Islet of Langerhans (tissue), 1 donor: ENCODE results near the gene NINJ2.
"Not testable (repeated sequence)": the region's sequence is repeated elsewhere in the genome, so short reads cannot be mapped to it uniquely, and the experiment has no call there.

Source experiments
- FAIRE-seq: peaks from one replicate; lab custom pipeline; 2011; peaks lifted over from hg19 to GRCh38; lab: Jason Lieb, UNC

The NINJ2 gene, protein sequence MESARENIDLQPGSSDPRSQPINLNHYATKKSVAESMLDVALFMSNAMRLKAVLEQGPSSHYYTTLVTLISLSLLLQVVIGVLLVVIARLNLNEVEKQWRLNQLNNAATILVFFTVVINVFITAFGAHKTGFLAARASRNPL

DNA sequence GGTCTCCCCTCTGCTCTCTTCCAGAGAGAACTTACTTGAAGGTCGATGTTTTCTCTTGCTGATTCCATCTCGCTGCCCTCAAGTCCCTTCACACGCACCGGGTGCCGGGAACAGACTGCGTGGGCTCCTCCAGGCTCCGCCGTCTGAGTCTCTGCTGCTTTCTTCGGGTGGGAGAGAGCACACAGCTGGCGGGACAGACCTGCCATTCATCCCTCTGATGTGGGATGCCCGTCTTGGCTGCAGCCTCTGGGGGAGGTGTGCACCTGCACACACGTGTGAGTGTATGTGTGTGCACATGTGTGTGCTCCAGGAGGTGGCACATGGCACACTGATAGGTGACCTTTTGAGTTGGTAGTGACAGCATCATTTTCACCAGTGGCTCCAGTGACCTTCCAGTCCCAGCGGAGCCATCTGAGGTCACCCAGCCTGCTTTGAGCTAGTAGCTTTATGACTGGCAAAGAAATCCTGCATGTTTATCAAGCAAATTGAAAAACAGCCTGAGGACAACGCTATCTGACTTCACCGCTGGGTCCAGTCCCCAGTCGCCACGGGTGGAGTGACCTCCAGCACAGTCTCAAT lies at the start of gene NINJ2:
TSS of gene NINJ2 (minus strand) at position 153 of the 579 bp plus-strand sequence. CDS start at position 68, 85 bp downstream.
- FAIRE-seq: no peak

GRCh38 chr12:712172-712863 lies 49.1 kb upstream of the NINJ2 start:
- FAIRE-seq: no peak

DNA sequence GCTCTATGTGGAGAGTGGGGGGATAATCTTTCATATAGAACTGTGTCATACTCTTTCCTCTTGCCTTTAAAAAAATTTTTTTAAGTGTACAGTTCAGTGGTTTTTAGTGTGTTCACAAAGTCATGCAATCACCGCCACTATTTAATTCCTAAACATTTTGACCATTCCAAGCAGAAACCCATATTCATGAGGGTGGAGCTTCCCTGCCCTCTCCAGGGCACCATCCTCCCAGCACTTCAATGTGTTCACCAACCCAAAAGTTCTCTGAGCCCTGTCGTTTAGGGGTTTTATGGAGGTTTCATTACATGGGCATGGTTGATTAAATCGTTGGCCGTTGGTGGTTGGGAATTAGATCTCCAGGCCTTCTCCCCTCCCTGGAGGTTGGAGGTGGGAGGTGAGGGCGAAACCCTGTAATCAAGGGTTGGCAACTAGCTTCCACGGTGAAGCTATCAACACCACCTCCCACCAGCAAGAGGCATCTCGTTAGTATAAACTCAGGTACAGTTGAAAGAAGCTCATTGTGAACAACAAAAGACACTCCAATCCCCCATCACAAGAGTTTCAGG lies 46.3 kb upstream of the NINJ2 start:
- FAIRE-seq: no peak

- not testable (repeated sequence) for FAIRE-seq
Observed at GRCh38 chr12:708084-708483, 44.8 kb upstream of the NINJ2 start.

GRCh38 chr12:704516-705242 lies 41.4 kb upstream of the NINJ2 start:
- no peak for FAIRE-seq

GRCh38 chr12:701896-702539 lies 38.8 kb upstream of the NINJ2 start:
- FAIRE-seq: no peak

- no peak for FAIRE-seq
Observed at GRCh38 chr12:700016-700415, 36.8 kb upstream of the NINJ2 start.

DNA sequence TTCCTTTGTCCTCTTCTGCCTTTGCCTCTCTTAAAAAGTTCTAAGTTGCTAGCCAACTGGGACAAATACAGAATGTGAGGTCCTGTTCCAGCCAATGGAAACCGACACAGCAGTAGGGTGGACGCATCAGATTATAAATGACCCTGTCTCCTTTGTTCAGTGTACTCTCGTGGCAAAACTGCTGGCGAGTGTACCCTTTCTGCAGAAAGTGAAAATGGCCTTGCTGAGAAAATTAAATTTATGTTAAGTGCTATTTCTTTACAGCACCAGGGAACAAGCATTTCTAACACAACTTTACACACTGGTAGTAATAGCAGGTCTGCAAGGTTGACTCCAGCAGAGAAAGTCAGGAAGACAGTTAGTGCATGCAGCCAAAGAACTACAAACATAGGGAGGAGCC lies 35.0 kb upstream of the NINJ2 start:
- FAIRE-seq: not testable (repeated sequence)

DNA sequence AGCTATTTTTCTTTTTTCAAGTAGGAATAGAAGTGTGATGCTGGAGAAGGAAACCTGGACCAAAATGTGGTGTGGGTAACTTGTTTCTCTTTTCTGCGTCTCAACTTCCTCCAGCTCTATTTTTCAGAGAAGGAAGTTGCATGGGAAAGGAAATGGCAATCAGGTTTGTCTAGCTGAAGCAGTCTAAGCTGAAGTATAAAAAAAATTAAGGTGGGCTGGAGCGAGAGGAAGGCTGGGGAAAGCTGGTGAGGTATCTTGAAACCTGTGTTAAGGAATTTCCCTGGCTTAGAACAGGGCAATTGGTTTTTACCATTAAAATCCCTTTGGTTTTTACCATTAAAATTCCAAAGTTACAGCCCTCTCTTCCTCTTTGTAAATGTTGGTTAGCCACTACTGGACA lies 34.2 kb upstream of the NINJ2 start:
- FAIRE-seq: no peak

DNA sequence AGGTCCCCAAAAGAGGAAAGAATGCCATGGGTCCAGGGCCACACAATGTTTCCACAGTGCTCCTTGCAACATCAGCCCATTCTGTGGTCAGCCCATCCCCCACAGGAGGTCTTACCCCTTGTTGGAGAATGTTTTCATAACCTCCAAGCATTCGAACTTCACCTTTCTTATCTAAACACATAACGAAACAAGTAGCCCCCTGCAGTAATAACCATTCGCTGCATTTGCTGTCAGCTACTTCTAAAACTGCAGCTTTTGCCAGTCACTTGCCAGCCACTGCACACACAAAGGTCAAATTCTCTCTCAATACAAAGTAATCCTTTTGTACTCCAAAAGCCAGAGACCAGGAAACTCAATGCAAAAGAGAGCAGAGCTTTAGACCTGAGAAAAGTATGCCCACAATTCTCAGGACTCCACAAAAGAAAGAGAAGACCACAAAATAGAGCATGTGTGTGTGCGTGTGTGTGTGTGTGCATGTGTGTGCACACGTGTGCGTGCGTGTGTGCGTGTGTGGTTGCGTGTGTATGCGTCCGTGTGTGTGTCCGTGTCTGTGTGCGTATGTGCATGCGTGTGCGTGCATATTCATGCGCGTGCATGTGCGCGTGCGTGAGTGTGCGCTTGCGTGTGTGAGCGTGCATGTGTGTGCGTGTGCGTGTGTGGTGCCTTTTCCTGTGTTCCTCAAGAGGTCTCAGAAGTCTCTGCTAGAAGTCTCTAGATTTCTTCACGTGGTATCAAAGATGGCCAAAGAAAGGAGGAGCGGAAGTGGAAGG lies 31.7 kb upstream of the NINJ2 start:
- FAIRE-seq: no peak

DNA sequence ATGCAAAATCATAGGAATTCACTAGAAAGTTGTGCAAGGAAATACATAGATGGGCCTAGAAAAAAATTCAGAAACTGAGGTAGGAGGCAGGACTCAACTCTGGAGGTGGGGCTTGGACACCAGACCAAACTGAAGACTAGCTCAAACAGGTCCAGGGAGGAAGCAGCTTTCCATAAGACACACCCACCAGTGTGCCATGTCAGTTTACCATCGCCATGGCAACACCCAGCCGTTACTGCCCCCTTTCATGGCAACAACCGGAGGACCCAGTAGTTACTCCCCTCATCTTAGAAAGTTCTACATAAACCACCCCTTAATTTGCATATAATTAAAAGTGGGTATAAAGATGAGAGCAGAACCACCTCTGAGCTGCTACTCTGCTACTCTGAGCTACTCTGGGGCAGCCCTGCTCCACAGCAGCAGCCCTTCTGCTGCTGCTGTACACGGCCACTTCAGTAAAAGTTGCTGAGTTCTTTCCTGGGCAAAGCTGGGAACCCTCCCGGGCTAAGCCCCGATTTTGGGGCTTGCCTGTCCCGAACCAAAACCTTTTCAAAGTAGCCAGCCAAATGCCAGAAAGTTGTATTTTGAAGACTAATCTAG lies 30.8 kb upstream of the NINJ2 start:
- FAIRE-seq: no peak

- FAIRE-seq: no peak
Observed at GRCh38 chr12:692274-692673, 29.0 kb upstream of the NINJ2 start.

- no peak for FAIRE-seq
Observed at GRCh38 chr12:690466-690865, 27.2 kb upstream of the NINJ2 start.

DNA sequence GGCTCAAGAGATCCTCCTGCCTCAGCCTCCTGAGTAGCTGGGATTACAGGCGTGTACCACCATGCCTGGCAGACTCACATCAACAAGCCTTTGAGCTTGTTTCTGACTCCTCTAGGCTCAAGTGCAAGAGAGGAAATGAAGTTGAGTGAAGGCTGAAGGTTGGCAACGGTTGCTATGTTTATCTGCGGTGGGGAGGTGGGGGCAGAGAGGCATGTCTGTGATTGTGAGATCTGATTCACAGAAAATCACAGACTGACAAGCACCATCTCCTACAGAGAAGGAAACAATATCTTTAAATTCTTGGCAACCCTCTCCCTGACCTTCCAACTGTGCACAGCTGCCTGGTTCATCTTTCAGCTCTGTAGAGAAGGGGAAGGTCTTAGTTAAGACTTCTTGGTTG lies 22.1 kb upstream of the NINJ2 start:
- no peak for FAIRE-seq

- FAIRE-seq: no peak
Observed at GRCh38 chr12:684416-684815, 21.2 kb upstream of the NINJ2 start.

DNA sequence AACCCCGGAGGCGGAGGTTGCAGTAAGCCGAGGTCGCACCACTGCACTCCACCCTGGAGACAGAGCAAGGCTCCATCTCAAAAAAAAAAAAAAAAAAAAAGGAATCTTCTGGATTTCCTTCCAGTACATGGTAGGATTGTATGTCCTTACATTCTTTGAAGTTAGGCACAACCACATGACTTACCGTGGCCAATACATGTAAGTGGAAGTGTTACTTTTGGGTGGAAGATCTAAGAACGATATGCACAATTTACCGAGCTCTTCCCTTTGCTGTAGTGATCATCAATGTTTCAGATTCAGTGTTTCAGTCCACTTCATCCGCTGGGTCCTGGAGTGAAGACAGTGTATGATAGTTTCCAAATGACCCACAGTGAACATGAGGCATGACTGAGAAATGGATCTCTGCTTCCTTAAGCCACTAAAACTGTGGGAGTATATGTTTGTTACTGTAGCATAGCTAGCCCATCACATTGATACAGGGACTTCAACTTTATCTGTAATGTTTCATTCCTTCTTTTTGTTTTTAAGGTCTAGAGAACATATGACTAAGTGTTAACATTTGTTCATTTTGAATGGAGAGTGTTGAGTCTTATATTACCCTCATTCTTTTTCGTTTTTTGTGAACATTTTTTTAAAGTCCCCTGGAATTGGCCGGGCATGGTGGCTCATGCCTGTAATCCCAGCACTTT lies 18.5 kb upstream of the NINJ2 start:
- no peak for FAIRE-seq

- FAIRE-seq: no peak
Observed at GRCh38 chr12:678747-679712, 15.8 kb upstream of the NINJ2 start.

DNA sequence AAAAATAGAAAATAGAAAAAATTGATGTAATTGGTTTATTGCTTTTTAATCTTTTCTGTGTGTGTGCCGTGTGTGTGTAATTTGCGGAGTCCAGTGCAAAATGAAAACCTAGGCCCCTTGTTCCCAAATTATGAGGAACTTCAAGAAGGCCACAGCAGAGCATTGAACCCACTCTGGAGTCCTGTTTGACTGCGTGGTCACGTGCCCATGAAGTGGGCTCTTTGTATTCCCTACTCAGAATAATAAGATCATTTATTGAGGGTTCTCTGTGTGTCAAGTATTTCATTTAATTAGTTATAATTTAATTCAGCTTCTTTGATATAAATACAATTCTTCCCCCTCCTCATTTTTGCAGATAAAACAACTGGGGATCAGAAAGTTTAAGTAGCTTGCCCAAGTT lies 12.3 kb upstream of the NINJ2 start:
- no peak for FAIRE-seq

DNA sequence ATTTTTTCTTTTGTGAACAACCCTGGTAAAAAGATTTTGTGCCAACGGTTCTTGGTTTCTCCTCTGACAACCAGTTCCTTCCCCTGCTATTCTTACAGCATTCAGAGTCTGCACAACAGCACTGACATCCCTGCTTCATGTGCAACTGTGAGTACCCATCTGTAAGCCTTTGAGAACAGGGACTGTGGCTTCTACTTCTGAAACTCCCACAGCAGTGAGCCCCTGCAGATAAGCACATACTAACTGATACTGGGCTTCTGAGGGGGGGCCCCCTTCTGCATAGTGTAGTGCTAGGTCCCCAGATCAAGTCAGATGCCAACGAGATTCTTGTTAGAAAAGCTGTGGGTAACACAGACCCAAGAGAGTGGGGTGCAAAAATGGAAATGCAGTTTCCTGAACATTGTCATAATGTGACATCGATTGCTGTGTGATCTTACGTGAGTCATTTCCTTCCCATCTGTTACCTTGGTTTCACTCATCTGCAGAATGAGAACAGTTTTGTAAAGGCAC lies 11.1 kb upstream of the NINJ2 start:
- FAIRE-seq: no peak
